ENCODE data around the gene ALDH9A1.

ALDH9A1 gene

DNA sequence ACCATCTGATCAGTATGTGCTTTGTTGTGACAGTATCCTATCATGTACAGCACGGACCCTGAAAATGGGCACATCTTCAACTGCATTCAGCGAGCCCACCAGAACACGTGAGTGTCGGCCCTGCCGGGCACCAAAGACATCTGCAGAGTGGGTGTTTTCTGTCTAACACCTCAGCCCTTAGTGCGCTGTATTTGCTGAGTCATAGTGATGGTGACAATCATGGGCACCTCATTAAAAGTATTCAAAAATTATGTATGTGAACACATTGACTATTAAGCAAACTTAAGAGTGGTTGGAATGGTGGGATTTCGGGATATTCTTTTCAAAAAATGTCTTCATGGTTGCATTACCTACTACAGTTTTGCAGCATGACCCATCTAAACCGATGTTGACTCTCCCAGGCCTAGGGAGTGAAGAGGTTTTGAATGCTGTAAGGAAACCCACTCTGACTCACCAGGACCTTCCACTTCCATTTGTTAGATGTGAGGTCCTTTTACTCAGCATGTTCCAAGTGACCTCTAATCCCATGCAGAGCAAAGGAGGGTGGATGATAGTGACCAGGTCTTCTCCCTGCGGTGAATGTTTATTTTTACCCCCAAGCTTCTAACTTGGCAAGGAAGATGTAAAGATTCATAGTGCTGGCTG lies 47.3 kb downstream of the ALDH9A1 start:
- H3K9me3 ChIP-seq (ENCODE audit: low read length), result no peaks in the 10 kb centered on the region
- no peak overlapping the region for H3K9ac ChIP-seq (ENCODE audit: low read length)
- no peak for TF ChIP-seq EZH2 (IDR thresholded peaks at IDR 0.05; ENCODE audit: borderline replicate concordance, low read length)
- TF ChIP-seq, protein P1, sequence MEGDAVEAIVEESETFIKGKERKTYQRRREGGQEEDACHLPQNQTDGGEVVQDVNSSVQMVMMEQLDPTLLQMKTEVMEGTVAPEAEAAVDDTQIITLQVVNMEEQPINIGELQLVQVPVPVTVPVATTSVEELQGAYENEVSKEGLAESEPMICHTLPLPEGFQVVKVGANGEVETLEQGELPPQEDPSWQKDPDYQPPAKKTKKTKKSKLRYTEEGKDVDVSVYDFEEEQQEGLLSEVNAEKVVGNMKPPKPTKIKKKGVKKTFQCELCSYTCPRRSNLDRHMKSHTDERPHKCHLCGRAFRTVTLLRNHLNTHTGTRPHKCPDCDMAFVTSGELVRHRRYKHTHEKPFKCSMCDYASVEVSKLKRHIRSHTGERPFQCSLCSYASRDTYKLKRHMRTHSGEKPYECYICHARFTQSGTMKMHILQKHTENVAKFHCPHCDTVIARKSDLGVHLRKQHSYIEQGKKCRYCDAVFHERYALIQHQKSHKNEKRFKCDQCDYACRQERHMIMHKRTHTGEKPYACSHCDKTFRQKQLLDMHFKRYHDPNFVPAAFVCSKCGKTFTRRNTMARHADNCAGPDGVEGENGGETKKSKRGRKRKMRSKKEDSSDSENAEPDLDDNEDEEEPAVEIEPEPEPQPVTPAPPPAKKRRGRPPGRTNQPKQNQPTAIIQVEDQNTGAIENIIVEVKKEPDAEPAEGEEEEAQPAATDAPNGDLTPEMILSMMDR (IDR thresholded peaks at IDR 0.05; ENCODE audit: low read length), result no peak
- no peaks in the 10 kb centered on the region for H3F3A ChIP-seq (ENCODE audit: insufficient read depth, low read length)
- H3K27ac ChIP-seq (ENCODE audit: low read depth, low read length, poor library complexity, severe bottlenecking), result no peak overlapping the region
- no peak overlapping the region for H2AFZ ChIP-seq (ENCODE audit: low read length)
- H4K20me1 ChIP-seq (ENCODE audit: insufficient read depth, low read length), result no peaks in the 10 kb centered on the region
- no peaks in the 10 kb centered on the region for H3K27me3 ChIP-seq (ENCODE audit: insufficient read depth, low read length)
- no peak overlapping the region for H3K4me2 ChIP-seq (ENCODE audit: low read length)
- no peaks in the 10 kb centered on the region for H3K4me1 ChIP-seq (ENCODE audit: insufficient read depth, low read length, severe bottlenecking)
- no peak overlapping the region for H3K4me3 ChIP-seq (ENCODE audit: low read depth, low read length, poor library complexity, severe bottlenecking)
- H3K36me3 ChIP-seq (ENCODE audit: insufficient read depth, low read length), result no peaks in the 10 kb centered on the region
- no peaks in the 10 kb centered on the region for H3K9me2 ChIP-seq (ENCODE audit: low read depth, low read length)
- H3K79me2 ChIP-seq (ENCODE audit: insufficient read depth, low read length), result no peaks in the 10 kb centered on the region

DNA sequence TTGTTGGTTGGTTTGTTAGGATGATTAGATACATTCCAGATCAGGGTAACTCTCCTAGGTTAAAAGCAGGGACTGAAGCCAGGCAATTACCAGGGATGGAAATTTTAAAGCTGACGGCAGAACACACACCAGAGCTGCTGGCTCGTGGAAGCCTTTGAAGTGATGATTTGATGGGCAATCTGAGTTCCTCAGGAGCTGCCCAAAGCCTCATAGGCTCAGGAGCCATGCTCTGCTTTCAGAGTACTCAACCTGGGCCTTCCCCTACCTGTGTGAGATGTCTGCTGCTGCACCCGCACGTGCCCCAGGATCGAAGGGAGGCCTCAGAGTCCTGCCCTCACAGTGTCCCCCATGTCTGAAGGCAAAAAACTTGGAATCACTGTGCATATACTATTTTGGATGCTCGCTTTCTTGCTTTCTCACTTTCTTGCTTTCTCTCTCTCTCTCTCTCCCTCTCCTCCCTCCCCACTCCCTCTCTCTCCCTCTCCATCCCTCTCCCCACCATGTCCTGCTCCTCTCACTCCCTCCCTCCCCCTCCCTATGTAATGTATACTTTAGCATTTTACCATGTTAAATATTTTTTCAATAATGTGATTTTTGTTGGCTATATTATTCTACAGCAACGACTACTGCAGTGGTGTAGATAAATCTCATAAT lies 49.3 kb downstream of the ALDH9A1 start:
- Histone ChIP-seq H2AFZ (ENCODE audit: low read length) (no peak overlapping the region), H3K9me3 (ENCODE audit: low read length) (no peaks in the 10 kb centered on the region), H3K4me2 (ENCODE audit: low read length) (no peak overlapping the region), H3K4me1 (ENCODE audit: insufficient read depth, low read length, severe bottlenecking) (no peaks in the 10 kb centered on the region), H3K9me2 (ENCODE audit: low read depth, low read length) (no peaks in the 10 kb centered on the region), H3K4me3 (ENCODE audit: low read depth, low read length, poor library complexity, severe bottlenecking) (no peak overlapping the region), H3K27ac (ENCODE audit: low read depth, low read length, poor library complexity, severe bottlenecking) (no peak overlapping the region), H3K9ac (ENCODE audit: low read length) (no peak overlapping the region), H3F3A (ENCODE audit: insufficient read depth, low read length) (no peaks in the 10 kb centered on the region), H3K79me2 (ENCODE audit: insufficient read depth, low read length) (no peaks in the 10 kb centered on the region), H3K27me3 (ENCODE audit: insufficient read depth, low read length) (no peaks in the 10 kb centered on the region), H3K36me3 (ENCODE audit: insufficient read depth, low read length) (no peaks in the 10 kb centered on the region), H4K20me1 (ENCODE audit: insufficient read depth, low read length) (no peaks in the 10 kb centered on the region)
- TF ChIP-seq EZH2 (IDR thresholded peaks at IDR 0.05; ENCODE audit: borderline replicate concordance, low read length), result no peak
- TF ChIP-seq, protein P1 (IDR thresholded peaks at IDR 0.05; ENCODE audit: low read length), result no peak

DNA sequence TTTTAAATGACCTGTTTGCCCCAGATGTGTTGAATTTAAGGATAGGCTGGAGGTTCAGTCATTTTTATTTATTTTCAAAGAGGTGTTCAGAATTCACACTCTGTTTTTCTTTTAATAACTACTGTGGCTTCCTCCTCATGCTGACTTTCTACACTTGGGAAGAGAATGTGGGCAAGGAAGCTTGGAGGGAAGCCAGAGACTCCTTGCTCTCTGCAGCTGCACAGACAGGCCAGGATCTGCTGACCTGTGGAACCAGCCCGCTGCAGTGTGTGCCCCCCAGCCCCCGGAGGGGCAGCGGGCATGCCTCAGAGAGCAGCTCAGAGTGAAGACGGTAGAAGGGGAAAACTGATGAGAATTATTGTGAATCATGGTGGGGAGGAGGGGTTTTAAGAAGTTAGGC lies 50.4 kb downstream of the ALDH9A1 start:
- Histone ChIP-seq H3K9me3 (ENCODE audit: low read length) (no peaks in the 10 kb centered on the region), H3K9me2 (ENCODE audit: low read depth, low read length) (no peaks in the 10 kb centered on the region), H3K4me1 (ENCODE audit: insufficient read depth, low read length, severe bottlenecking) (no peaks in the 10 kb centered on the region), H2AFZ (ENCODE audit: low read length) (no peak overlapping the region), H3K79me2 (ENCODE audit: insufficient read depth, low read length) (no peaks in the 10 kb centered on the region), H3K4me3 (ENCODE audit: low read depth, low read length, poor library complexity, severe bottlenecking) (no peak overlapping the region), H3K27me3 (ENCODE audit: insufficient read depth, low read length) (no peaks in the 10 kb centered on the region), H3K4me2 (ENCODE audit: low read length) (no peak overlapping the region), H3K9ac (ENCODE audit: low read length) (no peak overlapping the region), H3K27ac (ENCODE audit: low read depth, low read length, poor library complexity, severe bottlenecking) (no peak overlapping the region), H3K36me3 (ENCODE audit: insufficient read depth, low read length) (no peaks in the 10 kb centered on the region), H4K20me1 (ENCODE audit: insufficient read depth, low read length) (no peaks in the 10 kb centered on the region), H3F3A (ENCODE audit: insufficient read depth, low read length) (no peaks in the 10 kb centered on the region)
- no peak for TF ChIP-seq EZH2 (IDR thresholded peaks at IDR 0.05; ENCODE audit: borderline replicate concordance, low read length)
- TF ChIP-seq, protein P1 (IDR thresholded peaks at IDR 0.05; ENCODE audit: low read length), result no peak

Measured in OCI-LY1 (cell line).